K562 (cell line): ENCODE results near the gene STK4. TPM values are rescaled to one million over a fixed set of nuclear protein-coding genes. Genes with fewer than 3 reads are reported as not detected.

Experiments used
- ATAC-seq: fragments of 200-7000 bp; cut with Tn5 transposase; 3 replicates; pipeline ENCODE4 v1.9.1; 2020; ENCODE audit warnings: moderate library complexity
- BruUV-seq: library from RNA; stranded (reverse); fragments of 400-500 nt; replicated peaks from 2 replicates; lab custom pipeline; 2021; lab: Mats Ljungman, UMichigan
- CTCF ChIA-PET: fragments of 300-600 bp; formaldehyde crosslinking; extraction: SDS; loops from one replicate; lab custom pipeline; 2021; ENCODE audit warnings: low intra/inter-chr PET ratio; lab: Yijun Ruan, JAX
- POLR2A ChIA-PET: fragments of 300-600, 350-650 bp; sonication (Branson Sonifier 250); formaldehyde crosslinking; extraction: SDS; loops from one replicate; lab custom pipeline; 2021; ENCODE audit warnings: antibody characterized with exemption, inconsistent platforms; lab: Yijun Ruan, JAX
- DNase-seq, 4 experiments: peaks; one replicate each; pipeline versions ENCODE4 v3.0.0 to v3.0.0-alpha.2; 2011 to 2018; ENCODE audit warnings: low spot score in 3 of 4, mixed read lengths in 3 of 4; ENCODE audit errors: extremely low read depth in 1 of 4
- FAIRE-seq: peaks from 2 replicates; lab custom pipeline; 2011; peaks lifted over from hg19 to GRCh38; lab: Jason Lieb, UNC
- H2AFZ ChIP-seq: 2 replicates; pipeline ENCODE4 v1.6.0; 2011; ENCODE audit warnings: low read depth, low read length, control low read depth, inconsistent platforms
- H3K27ac ChIP-seq: fragments of 200-600 bp; 3 replicates; pipeline ENCODE4 v1.8.0; 2011; ENCODE audit warnings: low read depth, mild to moderate bottlenecking, control low read depth, inconsistent platforms, low read length, moderate library complexity, mixed read lengths; ENCODE audit errors: extremely low read depth
- H3K27me3 ChIP-seq, 2 experiments: fragments of 300-600 bp in 1 of 2; 2 replicates in 1 of 2; 3 replicates in 1 of 2; pipeline versions ENCODE4 v1.6.0 to v1.8.0; 2011; ENCODE audit warnings: inconsistent platforms in 2 of 2, low read length in 2 of 2, mild to moderate bottlenecking in 1 of 2, mixed read lengths in 1 of 2, moderate library complexity in 1 of 2; ENCODE audit not compliant: control insufficient read depth in 2 of 2, insufficient read depth in 2 of 2
- H3K36me3 ChIP-seq: fragments of 300-600 bp; 3 replicates; pipeline ENCODE4 v1.8.0; 2011; ENCODE audit warnings: mild to moderate bottlenecking, low read length, inconsistent platforms; ENCODE audit not compliant: control insufficient read depth, insufficient read depth
- H3K4me1 ChIP-seq, 2 experiments: fragments of 200-600 bp in 1 of 2; replicated peaks in 1 of 2; 2 replicates in 1 of 2; 3 replicates in 1 of 2; pipeline versions ENCODE4 v1.5.1 to v1.8.0; 2011; ENCODE audit warnings: inconsistent platforms in 2 of 2, low read length in 2 of 2, mild to moderate bottlenecking in 1 of 2, mixed read lengths in 1 of 2, moderate library complexity in 1 of 2; ENCODE audit not compliant: control insufficient read depth in 2 of 2, insufficient read depth in 2 of 2
- H3K4me2 ChIP-seq: 2 replicates; pipeline ENCODE4 v1.6.1; 2011; ENCODE audit warnings: low read length, control low read depth, inconsistent platforms, mixed read lengths; ENCODE audit not compliant: insufficient read depth
- H3K4me3 ChIP-seq: fragments of 200-600 bp; sonication (generic), shearing (Covaris generic); 2 replicates; pipeline ENCODE4 v1.5.1; 2016; ENCODE audit warnings: control low read depth, inconsistent platforms
- H3K79me2 ChIP-seq: fragments of 200-600 bp; 3 replicates; pipeline ENCODE4 v1.8.0; 2011; ENCODE audit warnings: low read length, inconsistent platforms; ENCODE audit not compliant: control insufficient read depth, insufficient read depth
- H3K9ac ChIP-seq, 2 experiments: 2 replicates each; pipeline versions ENCODE4 v1.6.0 to v1.6.1; 2011; ENCODE audit warnings: low read depth in 2 of 2, low read length in 2 of 2, control low read depth in 1 of 2, inconsistent platforms in 1 of 2, mild to moderate bottlenecking in 1 of 2, mixed read lengths in 1 of 2; ENCODE audit not compliant: insufficient read depth in 1 of 2
- H3K9me1 ChIP-seq: one replicate; pipeline ENCODE4 v1.6.0; 2011; ENCODE audit warnings: inconsistent platforms, mild to moderate bottlenecking, low read length, moderate library complexity; ENCODE audit not compliant: control insufficient read depth, insufficient read depth
- H3K9me3 ChIP-seq: replicated peaks from 2 replicates; pipeline ENCODE4 v1.5.1; 2011; ENCODE audit warnings: low read depth, low read length, inconsistent platforms; ENCODE audit not compliant: control insufficient read depth, insufficient read depth
- H4K20me1 ChIP-seq: replicated peaks from 2 replicates; pipeline ENCODE4 v1.6.1; 2011; ENCODE audit warnings: low read length, inconsistent platforms, mixed read lengths; ENCODE audit not compliant: control insufficient read depth, insufficient read depth
- CBX2 ChIP-seq: fragments of 200-600 bp; sonication (generic); IDR thresholded peaks from one replicate; pipeline ENCODE4 v1.6.1; 2012; ENCODE audit warnings: mild to moderate bottlenecking, low read length, inconsistent platforms; ENCODE audit not compliant: insufficient read depth, poor library complexity, severe bottlenecking
- PKNOX1 ChIP-seq: fragments of 450-650 bp; IDR thresholded peaks from 2 replicates; pipeline ENCODE4 v1.6.1; 2016
- SPI1 ChIP-seq: IDR thresholded peaks from 2 replicates; pipeline ENCODE4 v1.6.1; 2011; ENCODE audit warnings: low read depth, low read length, control low read depth, borderline replicate concordance
- TRIM28 ChIP-seq: fragments of 450-650 bp; IDR thresholded peaks from 2 replicates; pipeline ENCODE4 v1.6.1; 2017
- ZNF318 ChIP-seq, 2 experiments: fragments of 450-650 bp; IDR thresholded peaks; 2 replicates each; pipeline ENCODE4 v1.6.1; 2016; ENCODE audit warnings: mild to moderate bottlenecking in 2 of 2, borderline replicate concordance in 1 of 2, low read depth in 1 of 2, moderate library complexity in 1 of 2
- ZNF384 ChIP-seq: IDR thresholded peaks from 2 replicates; pipeline ENCODE4 v1.6.1; 2012; ENCODE audit warnings: low read depth, low read length, improper control_type of control experiment
- WGBS: fragments of 100-300 bp; shearing (Covaris generic); methylation state at CpG from one replicate; pipeline ENCODE4 v1.1.6; 2016; ENCODE audit warnings: low coverage, mixed read lengths; ENCODE audit not compliant: insufficient coverage; ENCODE audit errors: missing lambda C conversion rate; 5-methylcytosine and 5-hydroxymethylcytosine counted together
- in situ Hi-C: fragments of 300-500 bp; cut with MboI; formaldehyde crosslinking; loops from 4 replicates; pipeline ENCODE4 v1.15.0; 2018; ENCODE audit warnings: inconsistent platforms, mixed read lengths
- intact Hi-C: fragments of 100-400 bp; cut with micrococcal nuclease; formaldehyde crosslinking; loops from 2 replicates; pipeline ENCODE4 v1.14.2; 2022
- polyA plus RNA-seq, 8 experiments: library from polyadenylated mRNA; depleted of rRNA in 4 of 8; stranded (reverse) in 5 of 8; unstranded in 3 of 8; fragments of >200 nt; fragmentation: Nextera tagmentation in 2 of 8; fragmentation: Illumina TruSeq in 1 of 8; extraction: Ambion mirVana in 2 of 8; extraction: Trizol in 1 of 8; gene quantifications; 2 replicates each; pipeline versions ENCODE4 v1.2.1 to v1.2.3, GENCODE V29; 2011 to 2014; ENCODE audit warnings: inconsistent platforms in 1 of 8, missing spikeins in 1 of 8
- total RNA-seq, 7 experiments: library from RNA; depleted of rRNA in 6 of 7; stranded (reverse); fragments of >200 nt in 6 of 7; fragmentation: Illumina TruSeq in 2 of 7; extraction: Trizol in 2 of 7; gene quantifications; 2 replicates each; pipeline versions ENCODE4 v1.2.1 to v1.2.3, GENCODE V29; 2011 to 2021; ENCODE audit warnings: low replicate concordance in 1 of 7

The STK4 gene
- total and polyA plus RNA-seq, 9 of the 15 experiments (the other 6 are each of a cell fraction or from before 2014, with no cell fraction given): 11.9 to 30.6 (median 22.2) TPM

GRCh38 chr20:45117581-45117980, 151.3 kb downstream of the STK4 start:
- no peaks in the 10 kb centered on the region for H3K79me2 ChIP-seq
- TF ChIP-seq SPI1 (no peak), ZNF318 (IDR thresholded peaks at IDR 0.05; ENCODE audit: borderline replicate concordance in 1 of 2, low read depth in 1 of 2) (no peak), PKNOX1 (0 out of 2 replicates have a peak, but pooled peaks have one; percentile 10), TRIM28 (no peak), CBX2 (no peak), ZNF384 (no peak)
- TF ChIP-seq, all 486 proteins: peak for 1
- POLR2A ChIA-PET: interaction anchor here (0.6 to 1.3 kb wide), 3 partner anchors 9 to 429 kb away, joined by 3 read pairs; no protein-coding TSS in a partner anchor
- no peak overlapping the region for H2AFZ ChIP-seq
- in situ Hi-C loops: no loop called here
- DNase-seq (no peak), ATAC-seq (no peak), FAIRE-seq (peak; percentile 26)
- H3K9me3 ChIP-seq: no peaks in the 10 kb centered on the region
- H3K27ac ChIP-seq: no peak overlapping the region
- no TSS peak for BruUV-seq
- H3K36me3 ChIP-seq: no peaks in the 10 kb centered on the region
- H3K4me3 ChIP-seq: no peak overlapping the region
- intact Hi-C loops: no loop called here
- peaks cover 9 to 17% of the 10 kb centered on the region in 2 experiments for H3K27me3 ChIP-seq
- H4K20me1 ChIP-seq: no peaks in the 10 kb centered on the region
- CTCF ChIA-PET: no interaction called here
- no peak overlapping the region for H3K9ac ChIP-seq
- H3K9me1 ChIP-seq: no peaks in the 10 kb centered on the region
- H3K4me2 ChIP-seq: no peak overlapping the region
- WGBS: 0% methylated on average over 4 of the region's 4 CpGs
- H3K4me1 ChIP-seq: no peaks in the 10 kb centered on the region
